Activated CD4-positive, alpha-beta T cell treated with anti-CD3 and anti-CD28 coated beads, Interleukin-2, amount 10 ng/mL, durations not matched to agents 7 days and 5 days (primary cell): ENCODE measurements around the gene PRKCZ. TPM values are rescaled to one million over a fixed set of nuclear protein-coding genes. Genes with fewer than 3 reads are reported as not detected.
A peak's percentile ranks its signal among the peaks of the same experiment; 100 is the strongest.

Experiments
- CTCF ChIA-PET: fragments of 350-600 bp; sonication (Branson Sonifier 250); formaldehyde crosslinking; loops from one replicate; lab custom pipeline; 2021; ENCODE audit warnings: antibody characterized with exemption; lab: Charles Lee
- POLR2A ChIA-PET: fragments of 350-600 bp; sonication (Branson Sonifier 250); formaldehyde crosslinking; loops from one replicate; lab custom pipeline; 2021; ENCODE audit warnings: antibody characterized with exemption; lab: Charles Lee
- DNase-seq: peaks from one replicate; pipeline ENCODE4 v3.0.0-alpha.2; 2020
- H3K27ac Mint-ChIP-seq: one replicate; pipeline ENCODE4 v1.8.0; 2021; ENCODE audit warnings: mild to moderate bottlenecking, moderate library complexity, mixed read lengths
- H3K27me3 Mint-ChIP-seq: one replicate; pipeline ENCODE4 v1.8.0; 2021; ENCODE audit warnings: mixed read lengths
- H3K36me3 Mint-ChIP-seq: one replicate; pipeline ENCODE4 v1.8.0; 2021; ENCODE audit warnings: low read depth, mixed read lengths
- H3K4me1 Mint-ChIP-seq: one replicate; pipeline ENCODE4 v1.8.0; 2021; ENCODE audit warnings: mixed read lengths
- H3K4me3 Mint-ChIP-seq: one replicate; pipeline ENCODE4 v1.8.0; 2021; ENCODE audit warnings: mild to moderate bottlenecking, moderate library complexity, mixed read lengths
- H3K9me3 Mint-ChIP-seq: one replicate; pipeline ENCODE4 v1.8.0; 2021; ENCODE audit warnings: mixed read lengths
- total RNA-seq, 2 experiments: library from RNA; stranded (reverse); gene quantifications; one replicate each; pipeline ENCODE4 v1.2.3, GENCODE V29; 2021

Gene PRKCZ
- 1 to 10 TPM; 5.1 to 5.6 TPM for total RNA-seq

DNA sequence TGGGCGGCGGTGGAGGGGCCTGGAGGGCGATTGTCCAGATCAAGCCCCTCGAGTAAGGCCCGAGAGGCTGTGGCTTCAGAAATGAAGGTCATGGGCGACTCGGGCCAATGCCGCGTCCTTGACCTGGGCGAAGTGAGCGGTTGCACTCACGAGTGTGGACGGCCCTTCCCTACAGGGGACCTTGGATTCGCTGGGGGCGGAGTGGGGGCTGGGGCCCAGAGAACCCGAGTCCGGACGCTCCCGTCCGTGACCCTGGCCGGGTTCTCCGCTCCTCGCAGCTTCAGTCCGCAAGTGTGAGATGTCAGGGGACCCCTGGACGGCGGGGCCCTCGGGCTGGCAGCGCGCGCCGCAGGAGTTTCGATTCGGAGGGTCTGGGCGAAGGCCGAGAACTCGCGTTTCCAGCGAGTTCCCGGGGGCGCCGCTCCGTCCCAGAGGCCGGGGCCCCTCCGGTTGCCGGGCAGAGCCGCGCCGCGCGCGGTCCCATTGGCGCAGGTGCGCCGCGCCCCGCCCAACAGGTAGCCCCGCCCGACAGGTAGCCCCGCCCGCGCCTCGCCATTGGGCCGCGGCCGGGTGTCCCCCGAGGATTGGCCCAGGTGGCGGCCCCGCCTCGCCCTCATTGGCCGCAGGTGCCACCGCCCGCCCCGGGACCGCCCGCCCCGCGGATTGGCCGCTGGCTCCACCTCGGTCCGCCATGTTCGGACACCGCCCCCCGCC lies at the start of gene PRKCZ:
TSS of gene PRKCZ (plus strand) at position 694 of the 714 bp plus-strand sequence. CDS start 220 bp downstream, outside the sequence.
- ChIA-PET POLR2A (no interaction called here), CTCF (interaction anchor here (0.5 kb wide), 1 partner anchor 202 kb away, joined by 3 read pairs; no protein-coding TSS in a partner anchor)
- Mint-ChIP-seq H3K4me1 (peaks cover 15% of the 10 kb centered on the region), H3K27ac (no peak within 1 kb of the TSS), H3K4me3 (peak within 1 kb of the TSS; percentile 72), H3K36me3 (no peaks in the 10 kb centered on the region), H3K27me3 (peaks cover 18% of the 10 kb centered on the region), H3K9me3 (no peaks in the 10 kb centered on the region)
- peak; percentile 86 for DNase-seq

DNA sequence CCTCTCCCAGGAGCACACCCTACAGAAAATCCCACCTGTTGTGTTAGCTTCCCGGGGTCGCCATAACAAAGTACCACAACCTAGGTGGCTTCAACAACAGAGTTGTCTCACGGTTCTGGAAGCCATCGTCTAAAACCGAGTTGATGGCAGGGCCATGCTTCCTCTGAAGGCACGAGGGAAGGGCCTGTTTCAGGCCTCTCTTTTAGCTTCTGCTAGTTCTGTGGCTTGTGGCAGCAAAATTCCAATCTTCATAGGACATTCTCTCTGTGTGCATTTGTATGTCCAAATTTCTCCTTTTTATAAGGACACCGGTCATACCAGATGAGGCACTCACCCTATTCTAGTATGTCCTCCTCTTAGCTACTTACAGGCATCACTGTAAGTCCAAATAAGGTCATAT lies 49.8 kb upstream of the PRKCZ start:
- H3K4me3 Mint-ChIP-seq = no peak overlapping the region
- ChIA-PET POLR2A (no interaction called here), CTCF (no interaction called here)
- H3K36me3 Mint-ChIP-seq = no peaks in the 10 kb centered on the region
- H3K27ac Mint-ChIP-seq = no peak overlapping the region
- no peaks in the 10 kb centered on the region for H3K9me3 Mint-ChIP-seq
- DNase-seq = no peak
- peaks cover 43% of the 10 kb centered on the region for H3K27me3 Mint-ChIP-seq
- H3K4me1 Mint-ChIP-seq = peaks cover 12% of the 10 kb centered on the region

DNA sequence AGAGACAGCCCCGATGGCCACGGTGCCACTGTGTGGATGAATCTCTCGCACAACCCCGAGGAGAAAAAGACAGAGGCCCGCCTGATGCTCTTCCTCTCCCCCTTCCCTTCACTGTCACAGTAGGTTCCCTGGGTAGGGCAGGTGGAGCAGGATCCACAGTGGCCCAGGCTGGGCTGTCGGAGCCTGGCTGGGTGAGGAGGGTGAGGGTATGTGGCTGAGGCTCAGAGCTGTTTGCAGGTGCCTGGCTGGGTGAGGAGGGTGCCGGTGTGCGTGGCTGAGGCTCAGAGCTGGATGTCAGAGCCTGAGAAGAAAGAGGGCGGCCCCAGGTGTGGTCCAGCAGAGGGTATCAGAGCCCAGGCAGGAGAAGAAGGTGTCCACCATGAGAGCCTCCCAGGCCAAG lies 49.4 kb upstream of the PRKCZ start:
- H3K27me3 Mint-ChIP-seq = peaks cover 47% of the 10 kb centered on the region
- POLR2A ChIA-PET = interaction anchor here (0.7 kb wide), 1 partner anchor 70 kb away, joined by 3 read pairs; no protein-coding TSS in a partner anchor
- peaks cover 12% of the 10 kb centered on the region for H3K4me1 Mint-ChIP-seq
- no peaks in the 10 kb centered on the region for H3K9me3 Mint-ChIP-seq
- no peaks in the 10 kb centered on the region for H3K36me3 Mint-ChIP-seq
- no peak for DNase-seq
- H3K4me3 Mint-ChIP-seq = no peak overlapping the region
- H3K27ac Mint-ChIP-seq = no peak overlapping the region
- CTCF ChIA-PET = no interaction called here

DNA sequence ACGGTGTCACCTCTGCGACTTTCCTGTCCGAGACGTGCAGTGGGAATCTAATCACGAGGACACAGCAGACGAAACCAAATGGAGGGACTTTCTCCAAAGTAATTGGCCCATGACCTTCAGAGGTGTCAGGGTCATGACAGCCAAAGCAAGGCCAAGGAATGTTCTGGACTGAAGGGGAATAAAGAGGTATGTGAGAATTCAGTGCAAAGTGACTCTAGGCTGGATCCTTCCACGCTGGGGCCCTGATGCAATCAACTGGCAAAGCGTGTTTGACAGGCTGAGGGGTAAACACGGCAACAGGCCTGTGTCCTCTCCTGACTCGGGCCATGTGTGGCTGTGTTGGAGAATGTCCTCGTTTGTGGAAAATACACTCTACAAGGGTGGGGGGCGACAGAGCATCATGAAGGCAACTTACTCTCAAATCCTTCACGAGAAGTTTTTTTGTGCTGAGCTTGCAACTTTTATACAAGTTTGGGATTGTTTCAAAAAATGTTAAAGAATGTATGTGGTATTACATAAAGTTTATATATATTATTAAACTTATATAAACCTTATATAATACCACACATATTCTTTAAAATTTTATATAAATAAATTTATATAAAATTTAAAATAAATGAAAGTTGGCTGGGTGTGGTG lies 48.3 kb upstream of the PRKCZ start:
- Mint-ChIP-seq H3K27me3 (peaks cover 49% of the 10 kb centered on the region), H3K9me3 (no peaks in the 10 kb centered on the region), H3K4me3 (no peak overlapping the region), H3K36me3 (no peaks in the 10 kb centered on the region), H3K4me1 (peaks cover 3% of the 10 kb centered on the region), H3K27ac (no peak overlapping the region)
- CTCF ChIA-PET = no interaction called here
- no peak for DNase-seq
- POLR2A ChIA-PET = interaction anchor here (0.7 kb wide), 1 partner anchor 69 kb away, joined by 3 read pairs; no protein-coding TSS in a partner anchor

DNA sequence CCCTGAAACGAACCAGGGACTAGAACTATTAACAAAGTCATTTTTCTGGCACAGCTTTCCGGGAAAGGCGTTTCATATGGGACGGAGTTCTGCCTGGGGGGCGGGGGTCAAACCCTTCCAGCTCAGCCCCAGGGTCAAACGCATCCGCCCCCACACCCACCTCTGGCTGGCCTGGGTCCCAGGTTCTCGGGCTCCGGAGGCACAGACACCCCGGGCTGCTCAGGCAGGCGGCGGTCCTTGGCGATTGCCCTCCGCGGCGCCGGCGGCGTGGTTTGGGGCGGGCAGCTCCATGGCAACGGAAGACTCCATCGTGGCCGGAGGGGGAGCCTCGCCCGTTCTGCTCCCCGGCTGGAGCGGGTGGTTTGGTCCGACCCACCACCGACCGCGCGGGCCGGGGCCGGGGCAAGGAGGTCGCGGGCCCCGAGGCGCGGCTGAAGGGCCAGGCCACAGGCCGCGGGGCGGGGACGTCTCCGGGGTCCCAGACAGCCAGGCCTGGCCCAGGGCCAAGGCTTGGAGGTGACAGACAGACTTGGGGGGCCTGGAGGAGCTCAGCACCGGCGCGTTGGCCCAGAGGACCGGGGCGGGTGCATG lies 46.6 kb upstream of the PRKCZ start, which contains the start of gene CFAP74:
TSS of gene CFAP74 (minus strand) at position 246 of the 591 bp plus-strand sequence. CDS start 12,830 bp downstream, outside the sequence.
- CTCF ChIA-PET = interaction anchor here (1.0 to 1.4 kb wide), 2 partner anchors 9 to 40 kb away, joined by 3 read pairs; no protein-coding TSS in a partner anchor
- POLR2A ChIA-PET = interaction anchor here (0.6 kb wide), 1 partner anchor 593 kb away, joined by 5 read pairs; no protein-coding TSS in a partner anchor
- Mint-ChIP-seq H3K9me3 (no peaks in the 10 kb centered on the region), H3K4me1 (peaks cover 2% of the 10 kb centered on the region), H3K27ac (no peak within 1 kb of the TSS), H3K27me3 (peaks cover 47% of the 10 kb centered on the region), H3K4me3 (no peak within 1 kb of the TSS), H3K36me3 (no peaks in the 10 kb centered on the region)
- DNase-seq = no peak

DNA sequence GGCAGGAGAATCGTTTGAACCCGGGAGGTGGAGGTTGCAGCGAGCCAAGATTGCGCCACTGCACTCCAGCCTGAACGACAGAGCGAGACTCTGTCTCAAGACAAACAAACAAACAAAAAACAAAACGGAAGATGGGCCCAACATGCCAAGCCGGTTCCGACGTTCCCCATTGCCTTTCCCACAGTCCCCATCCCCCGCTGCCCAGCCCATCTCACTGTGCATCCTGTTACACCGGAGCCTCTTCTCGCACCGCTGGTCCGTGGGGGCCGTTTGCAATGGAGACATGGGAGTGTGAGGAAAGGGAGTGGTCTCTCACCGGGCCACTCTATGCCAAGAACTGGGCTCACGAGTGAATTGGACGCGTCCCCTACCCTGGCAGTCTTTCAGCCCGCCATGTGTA lies 45.4 kb upstream of the PRKCZ start:
- no peak overlapping the region for H3K27ac Mint-ChIP-seq
- DNase-seq = no peak
- POLR2A ChIA-PET = no interaction called here
- peaks cover 2% of the 10 kb centered on the region for H3K4me1 Mint-ChIP-seq
- CTCF ChIA-PET = no interaction called here
- H3K4me3 Mint-ChIP-seq = no peak overlapping the region
- H3K36me3 Mint-ChIP-seq = no peaks in the 10 kb centered on the region
- no peaks in the 10 kb centered on the region for H3K9me3 Mint-ChIP-seq
- H3K27me3 Mint-ChIP-seq = peaks cover 43% of the 10 kb centered on the region

DNA sequence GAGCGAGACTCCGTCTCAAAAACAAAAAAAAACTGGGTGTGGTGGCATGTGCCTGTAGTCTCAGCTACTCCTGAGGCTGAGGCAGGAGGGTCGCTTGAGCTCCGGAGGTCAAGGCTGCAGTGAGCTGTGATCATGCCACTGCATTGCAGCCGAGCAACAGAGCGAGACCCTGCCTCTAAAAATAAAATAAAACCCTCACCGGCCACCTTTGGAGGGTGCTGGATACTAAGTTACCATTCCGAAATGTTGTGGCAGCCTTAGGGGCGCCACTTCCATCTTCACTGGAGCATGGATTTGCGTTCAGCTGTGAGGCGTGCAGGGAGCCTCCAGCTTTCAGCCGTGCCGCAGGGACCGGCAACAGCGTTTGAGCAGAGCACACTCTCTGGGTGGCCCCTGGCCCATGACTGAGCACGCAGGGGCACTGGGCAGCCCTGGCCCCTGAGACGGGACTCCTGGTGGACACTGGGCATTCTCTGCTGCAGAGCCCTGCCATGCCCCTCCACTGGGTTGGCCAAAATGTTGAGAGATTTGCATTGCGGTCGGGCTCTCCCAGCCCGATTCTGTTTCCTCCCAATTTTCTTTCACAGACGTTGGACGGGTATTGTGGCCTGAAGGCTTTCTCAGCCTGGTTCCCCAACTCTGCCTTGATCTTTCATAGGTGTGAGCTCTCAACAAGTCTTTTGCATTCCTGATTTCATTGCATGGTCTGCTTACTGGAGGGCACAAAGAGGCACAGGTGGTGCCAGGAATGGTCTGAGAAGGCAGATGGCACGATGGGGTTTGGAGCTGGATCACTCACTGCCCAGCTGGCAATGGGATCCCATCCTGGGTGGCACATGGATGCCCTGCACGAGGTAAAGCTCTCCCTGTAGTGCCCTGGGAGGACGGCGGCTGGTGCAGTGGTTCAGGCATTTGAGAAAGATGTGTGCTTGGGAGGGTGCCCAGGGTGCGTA lies 40.8 kb upstream of the PRKCZ start:
- H3K4me1 Mint-ChIP-seq = no peaks in the 10 kb centered on the region
- H3K9me3 Mint-ChIP-seq = no peaks in the 10 kb centered on the region
- POLR2A ChIA-PET = interaction anchor here (0.5 kb wide), 1 partner anchor 356 kb away, joined by 3 read pairs; no protein-coding TSS in a partner anchor
- no peak for DNase-seq
- H3K4me3 Mint-ChIP-seq = no peak overlapping the region
- H3K27ac Mint-ChIP-seq = no peak overlapping the region
- CTCF ChIA-PET = interaction anchor here (1.5 kb wide), 1 partner anchor 11 kb away, joined by 4 read pairs; no protein-coding TSS in a partner anchor
- no peaks in the 10 kb centered on the region for H3K36me3 Mint-ChIP-seq
- peaks cover 21% of the 10 kb centered on the region for H3K27me3 Mint-ChIP-seq

DNA sequence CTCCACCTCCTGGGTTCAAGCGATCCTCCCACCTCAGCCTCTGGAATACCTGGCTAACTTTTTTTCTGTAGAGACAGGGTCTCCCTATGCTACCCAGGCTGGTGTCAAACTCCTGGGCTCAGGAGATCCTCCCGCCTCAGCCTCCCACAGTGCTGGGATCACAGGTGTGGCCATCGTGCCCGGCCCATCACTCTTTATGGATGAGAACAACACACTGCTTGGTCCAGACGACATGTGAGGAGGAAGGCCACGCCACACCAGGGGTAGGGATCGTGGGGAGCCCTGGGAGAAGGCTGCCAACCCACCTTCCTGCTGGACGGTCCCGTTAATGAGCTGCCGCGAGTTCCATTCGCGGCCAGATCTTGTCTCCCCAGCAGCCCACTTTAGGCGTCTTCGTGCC lies 36.0 kb upstream of the PRKCZ start:
- peaks cover 30% of the 10 kb centered on the region for H3K27me3 Mint-ChIP-seq
- no peaks in the 10 kb centered on the region for H3K36me3 Mint-ChIP-seq
- peaks cover 4% of the 10 kb centered on the region for H3K4me1 Mint-ChIP-seq
- CTCF ChIA-PET = interaction anchor here (0.9 kb wide), 1 partner anchor 31 kb away, joined by 3 read pairs; no protein-coding TSS in a partner anchor
- no peaks in the 10 kb centered on the region for H3K9me3 Mint-ChIP-seq
- no peak overlapping the region for H3K4me3 Mint-ChIP-seq
- no peak for DNase-seq
- POLR2A ChIA-PET = no interaction called here
- no peak overlapping the region for H3K27ac Mint-ChIP-seq

DNA sequence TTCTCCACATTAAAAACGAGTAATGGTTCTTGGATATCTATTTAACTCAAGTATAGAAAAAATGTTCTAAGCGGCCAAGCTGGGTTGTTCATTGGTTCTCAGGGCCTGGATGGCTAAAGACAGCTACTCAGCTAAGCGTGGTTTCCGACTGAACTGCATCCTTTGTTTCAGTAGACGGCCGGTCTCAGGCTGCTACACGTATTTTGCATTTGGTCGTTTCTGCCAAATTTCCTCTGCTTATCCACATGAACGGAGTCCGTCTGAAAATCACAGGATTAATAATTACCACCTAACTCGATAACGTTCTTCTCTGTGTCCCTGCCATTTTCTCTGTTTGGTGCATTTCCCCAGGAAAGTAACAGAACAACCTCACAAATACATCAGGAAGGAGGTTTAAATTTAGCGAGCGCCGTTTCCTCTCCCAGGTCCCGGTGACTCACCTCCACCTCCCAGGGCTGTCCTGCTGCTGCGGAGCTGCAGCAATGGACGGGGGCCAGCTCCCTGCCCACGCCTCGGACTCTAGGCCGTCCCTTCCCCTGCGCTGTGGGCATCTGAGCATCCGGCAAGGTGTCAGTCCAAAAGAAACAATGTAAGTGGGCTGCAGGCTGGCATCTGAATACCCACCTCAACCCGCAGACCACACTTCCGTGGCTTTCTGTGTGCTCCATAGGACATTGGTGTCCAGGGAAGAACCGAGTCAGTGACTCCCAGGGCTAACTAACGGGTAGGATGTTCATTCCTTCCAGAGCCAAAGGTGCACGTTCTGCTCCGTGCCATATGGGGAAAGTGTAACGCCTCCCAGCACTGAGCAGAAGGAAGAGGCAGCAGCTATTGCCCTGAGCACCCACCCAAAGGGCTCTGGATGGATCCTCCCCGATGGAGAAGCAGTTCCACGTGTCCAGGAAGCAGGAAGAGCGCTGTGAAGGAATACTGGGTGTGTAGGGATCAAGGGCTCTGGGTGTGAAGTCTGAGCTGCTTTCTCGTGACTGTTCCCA lies 35.2 kb upstream of the PRKCZ start:
- ChIA-PET POLR2A (no interaction called here), CTCF (no interaction called here)
- Mint-ChIP-seq H3K9me3 (no peaks in the 10 kb centered on the region), H3K36me3 (no peaks in the 10 kb centered on the region), H3K27me3 (peaks cover 34% of the 10 kb centered on the region), H3K4me3 (no peak overlapping the region), H3K27ac (no peak overlapping the region), H3K4me1 (peaks cover 4% of the 10 kb centered on the region)
- no peak for DNase-seq

DNA sequence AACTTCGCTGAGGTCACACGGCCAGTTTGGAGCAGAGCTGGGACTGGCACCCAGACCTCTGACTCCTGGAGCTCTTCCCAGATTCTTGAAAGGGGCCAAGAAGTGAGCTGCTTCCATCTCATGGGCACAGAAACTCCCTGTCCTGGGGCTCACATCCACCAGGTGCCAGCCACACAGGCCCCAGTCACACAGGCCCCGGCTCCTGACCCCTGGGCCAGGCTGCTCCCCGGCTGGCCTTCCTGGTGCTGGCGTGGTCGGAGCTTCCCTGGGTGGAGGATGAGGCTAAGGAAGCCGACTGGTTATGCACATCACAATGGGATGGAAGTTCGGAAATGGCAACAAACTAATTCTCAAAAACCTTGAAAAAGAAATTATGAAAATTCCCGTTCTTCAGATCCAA lies 34.1 kb upstream of the PRKCZ start:
- Mint-ChIP-seq H3K27ac (no peak overlapping the region), H3K4me3 (no peak overlapping the region), H3K4me1 (peaks cover 4% of the 10 kb centered on the region), H3K27me3 (peaks cover 44% of the 10 kb centered on the region), H3K36me3 (no peaks in the 10 kb centered on the region), H3K9me3 (no peaks in the 10 kb centered on the region)
- no peak for DNase-seq
- POLR2A ChIA-PET = no interaction called here
- CTCF ChIA-PET = no interaction called here
